Upper lobe of left lung (tissue), 4 donors: Measurements from ENCODE around the gene COL15A1.

Source experiments
- CTCF ChIP-seq, 6 experiments: fragments of 450-650 bp in 4 of 6; fragments of 200-600 bp in 2 of 6; sonication (generic) in 2 of 6; IDR thresholded peaks; one replicate each; pipeline ENCODE4 v1.5.1; 2016 to 2019; ENCODE audit warnings: antibody characterized with exemption in 6 of 6
- EP300 ChIP-seq, 4 donors: sonication (generic); formaldehyde crosslinking; IDR thresholded peaks; one replicate each; pipeline ENCODE4 v1.5.1; 2017; ENCODE audit warnings: antibody characterized with exemption in 4 of 4, control low read depth in 2 of 4
- POLR2A ChIP-seq, 4 donors: fragments of 450-650 bp; IDR thresholded peaks; one replicate each; pipeline ENCODE4 v1.5.1; 2016 to 2017; ENCODE audit warnings: antibody characterized with exemption in 4 of 4, mild to moderate bottlenecking in 2 of 4

GRCh38 chr9:98957826-98958225, 14.1 kb downstream of the COL15A1 start:
- no peak for TF ChIP-seq EP300 (IDR thresholded peaks at IDR 0.05)
- TF ChIP-seq CTCF (IDR thresholded peaks at IDR 0.05), result no peak
- TF ChIP-seq POLR2A (IDR thresholded peaks at IDR 0.05), result no peak
